ENCODE data around the gene CASD1.

CASD1 gene

GRCh38 chr7:94590526-94591162, 81.0 kb downstream of the CASD1 start:
- DNase-seq, result no peak

DNA sequence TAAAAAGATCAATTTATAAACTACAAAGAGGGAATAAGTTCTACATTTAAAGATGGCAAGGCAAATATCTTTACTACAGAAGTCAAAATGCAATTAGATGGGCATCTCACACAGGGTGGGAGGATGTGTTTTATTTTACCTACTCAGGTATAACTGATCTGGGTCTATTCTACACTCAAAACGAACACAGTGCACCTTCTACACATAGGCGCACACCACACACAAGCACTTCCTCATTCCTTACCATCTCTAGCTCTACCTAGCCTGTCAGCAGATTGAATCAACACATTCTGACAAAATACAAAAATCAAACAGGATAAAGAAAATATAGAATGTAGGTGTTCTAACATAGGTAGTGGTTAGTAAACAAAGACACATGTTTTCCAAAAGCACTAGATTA, 81.6 kb downstream of the CASD1 start:
- DNase-seq, result no peak

GRCh38 chr7:94594882-94595281, 85.3 kb downstream of the CASD1 start:
- no peak for DNase-seq

DNA sequence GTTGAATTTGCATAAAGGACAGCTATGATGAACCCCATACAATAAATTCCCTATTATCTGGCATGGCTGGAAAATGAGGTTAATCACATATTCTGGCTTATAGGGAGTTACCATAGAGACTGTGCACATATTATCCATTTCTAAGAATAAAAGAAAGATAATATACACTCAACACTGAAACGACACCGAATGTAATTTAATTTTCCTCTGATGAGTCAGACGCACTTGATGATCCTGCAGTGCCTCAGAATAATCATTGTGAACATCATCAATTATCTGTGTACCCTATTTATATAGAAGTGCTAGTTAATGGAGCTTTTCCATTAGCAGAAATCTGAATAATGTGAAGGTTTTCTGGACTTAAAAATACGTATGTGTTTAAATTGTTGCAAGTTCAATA, 86.1 kb downstream of the CASD1 start:
- no peak for DNase-seq

DNA sequence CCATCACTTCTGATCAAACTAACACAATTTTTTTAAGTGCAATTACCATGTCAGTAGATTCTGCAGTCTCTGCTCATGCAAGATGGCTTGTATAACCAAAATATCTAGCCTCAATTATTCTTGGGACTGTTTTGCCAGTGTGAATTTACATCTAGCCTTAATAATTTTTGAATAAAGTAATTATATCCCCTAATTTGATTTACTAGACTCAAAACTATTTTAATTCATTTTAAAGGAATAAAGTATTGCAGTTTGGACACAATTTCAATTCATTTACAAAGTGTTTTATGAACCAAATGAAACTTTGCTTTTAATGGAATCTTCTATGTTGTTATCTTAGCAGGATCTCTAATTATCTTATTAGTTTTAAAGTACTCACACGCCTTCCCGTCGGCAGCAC, 90.7 kb downstream of the CASD1 start:
- no peak for DNase-seq

DNA sequence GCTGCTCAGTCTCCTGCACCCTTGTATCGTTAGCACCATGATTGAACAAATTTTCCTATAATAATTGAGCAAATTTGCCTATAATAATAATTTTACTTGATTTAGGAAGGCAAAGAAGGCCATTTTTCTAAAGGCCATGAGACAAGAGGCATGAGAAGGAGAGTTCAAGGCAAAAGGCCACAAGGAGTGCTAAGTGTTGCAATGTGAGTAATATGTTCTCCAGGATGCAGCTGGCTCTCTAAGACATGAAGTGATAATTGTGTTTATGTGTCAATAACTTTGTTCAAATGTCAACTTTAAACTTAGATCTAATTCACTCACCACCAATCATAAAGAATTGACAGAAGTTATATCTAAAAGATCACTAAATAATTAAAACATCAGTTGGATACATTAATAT, 92.6 kb downstream of the CASD1 start:
- no peak for DNase-seq

GRCh38 chr7:94605031-94605430, 95.4 kb downstream of the CASD1 start:
- DNase-seq, result no peak

Data from bone marrow (tissue), 2 donors.